ENCODE results near the gene DAPK3.

GRCh38 chr19:3932931-3933810 lies 37.7 kb downstream of the DAPK3 start, which contains the start of gene NMRK2:
- TF ChIP-seq ZFP30 (CRISPR knock-in tag; IDR thresholded peaks at IDR 0.05) (no peak), PPARA (CRISPR knock-in tag; IDR thresholded peaks at IDR 0.05; ENCODE audit: borderline replicate concordance) (no peak), ZNF8 (CRISPR knock-in tag; IDR thresholded peaks at IDR 0.05) (no peak), TOX (CRISPR knock-in tag; IDR thresholded peaks at IDR 0.05; ENCODE audit: borderline replicate concordance) (no peak), ESRRG (CRISPR knock-in tag; IDR thresholded peaks at IDR 0.05) (no peak), PATZ1 (CRISPR knock-in tag; IDR thresholded peaks at IDR 0.05; ENCODE audit: borderline replicate concordance) (no peak), ISL1 (CRISPR knock-in tag; IDR thresholded peaks at IDR 0.05) (no peak), ARNTL (CRISPR knock-in tag; IDR thresholded peaks at IDR 0.05; ENCODE audit: borderline replicate concordance, low read depth) (no peak)
- TF ChIP-seq, protein P1, sequence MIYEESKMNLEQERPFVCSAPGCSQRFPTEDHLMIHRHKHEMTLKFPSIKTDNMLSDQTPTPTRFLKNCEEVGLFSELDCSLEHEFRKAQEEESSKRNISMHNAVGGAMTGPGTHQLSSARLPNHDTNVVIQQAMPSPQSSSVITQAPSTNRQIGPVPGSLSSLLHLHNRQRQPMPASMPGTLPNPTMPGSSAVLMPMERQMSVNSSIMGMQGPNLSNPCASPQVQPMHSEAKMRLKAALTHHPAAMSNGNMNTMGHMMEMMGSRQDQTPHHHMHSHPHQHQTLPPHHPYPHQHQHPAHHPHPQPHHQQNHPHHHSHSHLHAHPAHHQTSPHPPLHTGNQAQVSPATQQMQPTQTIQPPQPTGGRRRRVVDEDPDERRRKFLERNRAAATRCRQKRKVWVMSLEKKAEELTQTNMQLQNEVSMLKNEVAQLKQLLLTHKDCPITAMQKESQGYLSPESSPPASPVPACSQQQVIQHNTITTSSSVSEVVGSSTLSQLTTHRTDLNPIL (CRISPR knock-in tag; IDR thresholded peaks at IDR 0.05; ENCODE audit: low read depth), result no peak
- TF ChIP-seq, protein P2, sequence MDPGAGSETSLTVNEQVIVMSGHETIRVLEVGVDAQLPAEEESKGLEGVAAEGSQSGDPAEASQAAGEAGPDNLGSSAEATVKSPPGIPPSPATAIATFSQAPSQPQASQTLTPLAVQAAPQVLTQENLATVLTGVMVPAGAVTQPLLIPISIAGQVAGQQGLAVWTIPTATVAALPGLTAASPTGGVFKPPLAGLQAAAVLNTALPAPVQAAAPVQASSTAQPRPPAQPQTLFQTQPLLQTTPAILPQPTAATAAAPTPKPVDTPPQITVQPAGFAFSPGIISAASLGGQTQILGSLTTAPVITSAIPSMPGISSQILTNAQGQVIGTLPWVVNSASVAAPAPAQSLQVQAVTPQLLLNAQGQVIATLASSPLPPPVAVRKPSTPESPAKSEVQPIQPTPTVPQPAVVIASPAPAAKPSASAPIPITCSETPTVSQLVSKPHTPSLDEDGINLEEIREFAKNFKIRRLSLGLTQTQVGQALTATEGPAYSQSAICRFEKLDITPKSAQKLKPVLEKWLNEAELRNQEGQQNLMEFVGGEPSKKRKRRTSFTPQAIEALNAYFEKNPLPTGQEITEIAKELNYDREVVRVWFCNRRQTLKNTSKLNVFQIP (CRISPR knock-in tag; IDR thresholded peaks at IDR 0.05; ENCODE audit: borderline replicate concordance, low read depth), result no peak
